Stimulated activated naive CD8-positive, alpha-beta T cell treated with anti-CD3 and anti-CD28 coated beads, Interleukin-15, Interleukin-2, amounts not matched to agents 100 U/mL and 50 U/mL, for 24 hours (primary cell): ENCODE data around the gene SLC35F3.

Experiments
- ATAC-seq: fragments of 150-1000 bp; cut with Tn5 transposase; one replicate; pipeline ENCODE4 v1.10.0; 2021
- DNase-seq: peaks from one replicate; pipeline ENCODE4 v3.0.0; 2021

SLC35F3 gene

GRCh38 chr1:234320069-234320468 lies 415.6 kb downstream of the SLC35F3 start:
- ATAC-seq = no peak

GRCh38 chr1:234320549-234320948 lies 416.1 kb downstream of the SLC35F3 start:
- no peak for DNase-seq
- ATAC-seq = no peak

More at GRCh38 chr1:234320069-234320468, 415.6 kb downstream of the SLC35F3 start:
- DNase-seq = no peak

- DNase-seq (no peak), ATAC-seq (no peak)
These were observed 416.8 kb downstream of the SLC35F3 start for GRCh38 chr1:234321231-234321630.

- ATAC-seq (no peak), DNase-seq (no peak)
These were observed 417.6 kb downstream of the SLC35F3 start for GRCh38 chr1:234322097-234322496.

- DNase-seq = peak; percentile 61
- no peak for ATAC-seq
These were observed 418.5 kb downstream of the SLC35F3 start for GRCh38 chr1:234322979-234323378.

GRCh38 chr1:234324821-234325220 lies 420.3 kb downstream of the SLC35F3 start:
- no peak for DNase-seq
- ATAC-seq = no peak

- no peak for DNase-seq
These were observed 421.5 kb downstream of the SLC35F3 start for GRCh38 chr1:234325878-234326496.

GRCh38 chr1:234326497-234327366 lies 422.3 kb downstream of the SLC35F3 start:
- ATAC-seq (peak; percentile 81), DNase-seq (peak; percentile 80)

More at GRCh38 chr1:234325878-234326496, 421.5 kb downstream of the SLC35F3 start:
- ATAC-seq = peak; percentile 67

- ATAC-seq = no peak
- DNase-seq = no peak
These were observed 423.2 kb downstream of the SLC35F3 start for GRCh38 chr1:234327577-234328164.

GRCh38 chr1:234330843-234331215 lies 426.4 kb downstream of the SLC35F3 start:
- no peak for DNase-seq
- no peak for ATAC-seq

- ATAC-seq (no peak), DNase-seq (no peak)
These were observed 427.0 kb downstream of the SLC35F3 start for GRCh38 chr1:234331507-234331906.

- ATAC-seq = no peak
- no peak for DNase-seq
These were observed 431.9 kb downstream of the SLC35F3 start for GRCh38 chr1:234336359-234336758.

GRCh38 chr1:234337233-234337632 lies 432.8 kb downstream of the SLC35F3 start:
- DNase-seq = no peak
- no peak for ATAC-seq

GRCh38 chr1:234340528-234340927 lies 436.1 kb downstream of the SLC35F3 start:
- ATAC-seq = no peak
- DNase-seq = no peak

GRCh38 chr1:234342774-234343173 lies 438.3 kb downstream of the SLC35F3 start:
- ATAC-seq (no peak), DNase-seq (no peak)

- no peak for DNase-seq
- ATAC-seq = no peak
These were observed 440.8 kb downstream of the SLC35F3 start for GRCh38 chr1:234345237-234345636.

- no peak for ATAC-seq
- DNase-seq = no peak
These were observed 444.5 kb downstream of the SLC35F3 start for GRCh38 chr1:234348964-234349363.

GRCh38 chr1:234355782-234356510 lies 451.5 kb downstream of the SLC35F3 start:
- ATAC-seq (no peak), DNase-seq (no peak)

GRCh38 chr1:234356615-234357269 lies 452.3 kb downstream of the SLC35F3 start:
- ATAC-seq (peak; percentile 66), DNase-seq (peak; percentile 65)

- ATAC-seq = no peak
These were observed 453.4 kb downstream of the SLC35F3 start for GRCh38 chr1:234357831-234358230.

GRCh38 chr1:234361102-234361603 lies 456.7 kb downstream of the SLC35F3 start:
- ATAC-seq = no peak

More at GRCh38 chr1:234357831-234358230, 453.4 kb downstream of the SLC35F3 start:
- DNase-seq = no peak

GRCh38 chr1:234362558-234362957 lies 458.1 kb downstream of the SLC35F3 start:
- DNase-seq = no peak
- ATAC-seq = no peak

More at GRCh38 chr1:234361102-234361603, 456.7 kb downstream of the SLC35F3 start:
- DNase-seq = no peak
